Thyroid gland (tissue), 4 donors: ENCODE data around the gene ICAM4. TPM values are rescaled to one million over a fixed set of nuclear protein-coding genes. Genes with fewer than 3 reads are reported as not detected.

ENCODE experiments used
- DNase-seq, 2 donors: peaks; one replicate each; pipeline ENCODE4 v3.0.0-alpha.2; 2019
- H3K27ac ChIP-seq, 3 donors: fragments of 200-600 bp; sonication (generic); 1 replicate in 2 of 3; 2 replicates in 1 of 3; pipeline ENCODE4 v1.5.1; 2016 to 2019; ENCODE audit warnings: mild to moderate bottlenecking in 1 of 3, moderate library complexity in 1 of 3
- H3K27me3 ChIP-seq: fragments of 200-600 bp; sonication (generic); one replicate; pipeline ENCODE4 v1.5.1; 2019
- H3K36me3 ChIP-seq, 2 donors: fragments of 200-600 bp; sonication (generic); one replicate each; pipeline ENCODE4 v1.5.1; 2016 to 2019
- H3K4me1 ChIP-seq, 2 donors: fragments of 200-600 bp; sonication (generic); one replicate each; pipeline ENCODE4 v1.5.1; 2017 to 2019
- H3K4me3 ChIP-seq, 3 donors: fragments of 200-600 bp; sonication (generic); replicated peaks in 1 of 3; 1 replicate in 2 of 3; 2 replicates in 1 of 3; pipeline ENCODE4 v1.5.1; 2016; ENCODE audit warnings: mild to moderate bottlenecking in 1 of 3
- H3K9me3 ChIP-seq: fragments of 200-600 bp; sonication (generic); one replicate; pipeline ENCODE4 v1.5.1; 2017
- POLR2A ChIP-seq, 2 donors: fragments of 450-650 bp; IDR thresholded peaks; one replicate each; pipeline ENCODE4 v1.6.1; 2017; ENCODE audit warnings: antibody characterized with exemption in 2 of 2, mild to moderate bottlenecking in 2 of 2, moderate library complexity in 1 of 2
- WGBS, 2 donors: methylation state at CpG; one replicate each; pipeline ENCODE4 v1.1.5; 2017; 5-methylcytosine and 5-hydroxymethylcytosine counted together
- intact Hi-C: fragments of 100-400 bp; cut with DNase I; formaldehyde crosslinking; loops from one replicate; pipeline ENCODE4 v1.15.1; 2023
- total RNA-seq, 4 donors: library from RNA; depleted of rRNA; stranded (reverse); fragments of >200 nt; gene quantifications; one replicate each; pipeline ENCODE4 v1.2.3, GENCODE V29; 2016
- TF ChIP-seq, protein P1 (sequence below), 6 experiments: fragments of 200-600 bp in 3 of 6; fragments of 450-650 bp in 3 of 6; sonication (generic) in 3 of 6; IDR thresholded peaks; one replicate each; pipeline ENCODE4 v1.5.1; 2016 to 2019; ENCODE audit warnings: antibody characterized with exemption in 6 of 6, mild to moderate bottlenecking in 2 of 6, inconsistent platforms in 1 of 6, moderate library complexity in 1 of 6

The ICAM4 gene
- total RNA-seq, 4 donors from 2014 or later, result 0.44 TPM; not detected in 3

- Histone ChIP-seq H3K27me3 (peaks cover under 1% of the 10 kb centered on the region), H3K4me1 (peaks cover 11 to 24% of the 10 kb centered on the region in 2 donors), H3K4me3 (no peak overlapping the region), H3K27ac (no peak overlapping the region), H3K36me3 (peaks cover 6 to 18% of the 10 kb centered on the region in 2 donors), H3K9me3 (no peaks in the 10 kb centered on the region)
- 56 to 76% methylated on average over 14 to 17 of the region's 23 CpGs for WGBS, 2 donors
- TF ChIP-seq, protein P1, sequence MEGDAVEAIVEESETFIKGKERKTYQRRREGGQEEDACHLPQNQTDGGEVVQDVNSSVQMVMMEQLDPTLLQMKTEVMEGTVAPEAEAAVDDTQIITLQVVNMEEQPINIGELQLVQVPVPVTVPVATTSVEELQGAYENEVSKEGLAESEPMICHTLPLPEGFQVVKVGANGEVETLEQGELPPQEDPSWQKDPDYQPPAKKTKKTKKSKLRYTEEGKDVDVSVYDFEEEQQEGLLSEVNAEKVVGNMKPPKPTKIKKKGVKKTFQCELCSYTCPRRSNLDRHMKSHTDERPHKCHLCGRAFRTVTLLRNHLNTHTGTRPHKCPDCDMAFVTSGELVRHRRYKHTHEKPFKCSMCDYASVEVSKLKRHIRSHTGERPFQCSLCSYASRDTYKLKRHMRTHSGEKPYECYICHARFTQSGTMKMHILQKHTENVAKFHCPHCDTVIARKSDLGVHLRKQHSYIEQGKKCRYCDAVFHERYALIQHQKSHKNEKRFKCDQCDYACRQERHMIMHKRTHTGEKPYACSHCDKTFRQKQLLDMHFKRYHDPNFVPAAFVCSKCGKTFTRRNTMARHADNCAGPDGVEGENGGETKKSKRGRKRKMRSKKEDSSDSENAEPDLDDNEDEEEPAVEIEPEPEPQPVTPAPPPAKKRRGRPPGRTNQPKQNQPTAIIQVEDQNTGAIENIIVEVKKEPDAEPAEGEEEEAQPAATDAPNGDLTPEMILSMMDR (IDR thresholded peaks at IDR 0.05), result no peak
- no peak for TF ChIP-seq POLR2A (IDR thresholded peaks at IDR 0.05)
- DNase-seq, result peak; percentile 68 to 72
- intact Hi-C loops, result no loop called here
Observed at GRCh38 chr19:10283301-10284064, 3.3 kb upstream of the ICAM4 start.

DNA sequence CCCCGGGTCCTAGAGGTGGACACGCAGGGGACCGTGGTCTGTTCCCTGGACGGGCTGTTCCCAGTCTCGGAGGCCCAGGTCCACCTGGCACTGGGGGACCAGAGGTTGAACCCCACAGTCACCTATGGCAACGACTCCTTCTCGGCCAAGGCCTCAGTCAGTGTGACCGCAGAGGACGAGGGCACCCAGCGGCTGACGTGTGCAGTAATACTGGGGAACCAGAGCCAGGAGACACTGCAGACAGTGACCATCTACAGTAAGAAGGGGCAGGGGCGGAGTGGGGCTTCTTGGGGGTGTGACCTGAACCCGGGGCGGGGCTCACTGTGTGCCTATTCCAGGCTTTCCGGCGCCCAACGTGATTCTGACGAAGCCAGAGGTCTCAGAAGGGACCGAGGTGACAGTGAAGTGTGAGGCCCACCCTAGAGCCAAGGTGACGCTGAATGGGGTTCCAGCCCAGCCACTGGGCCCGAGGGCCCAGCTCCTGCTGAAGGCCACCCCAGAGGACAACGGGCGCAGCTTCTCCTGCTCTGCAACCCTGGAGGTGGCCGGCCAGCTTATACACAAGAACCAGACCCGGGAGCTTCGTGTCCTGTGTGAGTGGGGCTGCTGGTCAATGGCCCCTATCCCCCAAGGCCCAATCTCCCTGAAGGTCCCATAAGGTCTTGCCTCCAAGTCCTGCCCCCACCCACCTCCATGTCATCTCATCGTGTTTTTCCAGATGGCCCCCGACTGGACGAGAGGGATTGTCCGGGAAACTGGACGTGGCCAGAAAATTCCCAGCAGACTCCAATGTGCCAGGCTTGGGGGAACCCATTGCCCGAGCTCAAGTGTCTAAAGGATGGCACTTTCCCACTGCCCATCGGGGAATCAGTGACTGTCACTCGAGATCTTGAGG, 2.4 kb upstream of the ICAM4 start:
- intact Hi-C loops, result no loop called here
- 89 to 96% methylated on average over 5 to 31 of the region's 34 CpGs for WGBS, 2 donors
- TF ChIP-seq, protein P1 (IDR thresholded peaks at IDR 0.05), result no peak
- no peak for TF ChIP-seq POLR2A (IDR thresholded peaks at IDR 0.05)
- H3K27ac ChIP-seq, result no peak overlapping the region
- no peak for DNase-seq
- peaks cover 15 to 32% of the 10 kb centered on the region in 2 donors for H3K4me1 ChIP-seq
- H3K36me3 ChIP-seq, result peaks cover 6 to 18% of the 10 kb centered on the region in 2 donors
- H3K4me3 ChIP-seq, result no peak overlapping the region
- H3K9me3 ChIP-seq, result no peaks in the 10 kb centered on the region
- H3K27me3 ChIP-seq, result peaks cover 9% of the 10 kb centered on the region

DNA sequence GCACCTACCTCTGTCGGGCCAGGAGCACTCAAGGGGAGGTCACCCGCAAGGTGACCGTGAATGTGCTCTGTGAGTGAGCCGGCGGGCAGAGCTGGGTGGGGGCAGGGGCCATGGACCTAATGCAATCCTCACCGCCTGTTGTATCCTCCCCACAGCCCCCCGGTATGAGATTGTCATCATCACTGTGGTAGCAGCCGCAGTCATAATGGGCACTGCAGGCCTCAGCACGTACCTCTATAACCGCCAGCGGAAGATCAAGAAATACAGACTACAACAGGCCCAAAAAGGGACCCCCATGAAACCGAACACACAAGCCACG, 1.8 kb upstream of the ICAM4 start:
- TF ChIP-seq, protein P1 (IDR thresholded peaks at IDR 0.05), result no peak
- no peak for TF ChIP-seq POLR2A (IDR thresholded peaks at IDR 0.05)
- Histone ChIP-seq H3K27me3 (peaks cover 15% of the 10 kb centered on the region), H3K36me3 (peaks cover 6 to 18% of the 10 kb centered on the region in 2 donors), H3K4me3 (no peak overlapping the region), H3K27ac (no peak overlapping the region), H3K9me3 (no peaks in the 10 kb centered on the region), H3K4me1 (peaks cover 21 to 38% of the 10 kb centered on the region in 2 donors)
- DNase-seq, result no peak
- intact Hi-C loops, result no loop called here
- 98 to 100% methylated on average over 9 to 12 of the region's 13 CpGs for WGBS, 2 donors

DNA sequence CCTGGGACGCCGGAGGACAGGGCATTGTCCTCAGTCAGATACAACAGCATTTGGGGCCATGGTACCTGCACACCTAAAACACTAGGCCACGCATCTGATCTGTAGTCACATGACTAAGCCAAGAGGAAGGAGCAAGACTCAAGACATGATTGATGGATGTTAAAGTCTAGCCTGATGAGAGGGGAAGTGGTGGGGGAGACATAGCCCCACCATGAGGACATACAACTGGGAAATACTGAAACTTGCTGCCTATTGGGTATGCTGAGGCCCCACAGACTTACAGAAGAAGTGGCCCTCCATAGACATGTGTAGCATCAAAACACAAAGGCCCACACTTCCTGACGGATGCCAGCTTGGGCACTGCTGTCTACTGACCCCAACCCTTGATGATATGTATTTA, 1.4 kb upstream of the ICAM4 start:
- WGBS, 2 donors, result 94 to 95% methylated on average over 4 of the region's 4 CpGs
- no peak overlapping the region for H3K27ac ChIP-seq
- H3K36me3 ChIP-seq, result peaks cover 6 to 18% of the 10 kb centered on the region in 2 donors
- peaks cover 16% of the 10 kb centered on the region for H3K27me3 ChIP-seq
- no peak overlapping the region for H3K4me3 ChIP-seq
- peaks cover 23 to 43% of the 10 kb centered on the region in 2 donors for H3K4me1 ChIP-seq
- TF ChIP-seq POLR2A (IDR thresholded peaks at IDR 0.05), result no peak
- TF ChIP-seq, protein P1 (IDR thresholded peaks at IDR 0.05), result no peak
- intact Hi-C loops, result no loop called here
- DNase-seq, result no peak
- H3K9me3 ChIP-seq, result no peaks in the 10 kb centered on the region
